Measurements from ENCODE around the gene SLX4IP. TPM values are rescaled to one million over a fixed set of nuclear protein-coding genes. Genes with fewer than 3 reads are reported as not detected.

SLX4IP gene
- total RNA-seq, 1 experiment from 2014 or later = 7.4 TPM

DNA sequence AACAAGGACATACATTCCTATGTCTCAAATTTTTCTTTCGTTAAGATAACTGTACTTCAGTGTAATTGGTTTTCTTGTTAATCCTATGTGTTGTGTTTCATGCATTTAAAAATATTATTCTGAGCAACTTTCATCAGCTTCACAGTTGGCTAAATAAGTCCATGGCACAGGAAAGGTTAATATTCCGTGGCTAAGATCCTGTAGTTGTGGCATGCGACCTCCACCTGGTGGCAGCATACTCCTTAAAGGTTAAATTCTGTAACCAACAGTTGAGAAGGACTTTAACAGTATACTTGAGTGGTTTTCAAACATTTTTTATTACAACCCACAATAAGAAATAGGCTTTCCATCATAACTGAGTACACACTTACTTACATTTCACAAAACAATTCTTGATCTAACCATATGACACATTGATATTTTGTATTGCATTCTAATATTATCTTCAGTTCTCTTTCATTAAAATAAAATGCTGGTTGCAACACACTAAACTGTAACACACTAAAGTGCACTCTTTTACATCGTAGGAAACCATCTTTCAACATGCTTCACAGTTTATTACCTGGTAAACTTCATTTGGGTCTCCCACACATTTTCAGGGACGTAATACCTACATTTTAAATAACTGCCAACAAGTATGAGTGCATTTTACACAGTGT is 118.3 kb downstream of the SLX4IP start:
- H3K4me1 Mint-ChIP-seq = peaks cover 75% of the 10 kb centered on the region
- peak overlapping the region; percentile 74; the same call in 1 of the 2 replicates for H3K27ac Mint-ChIP-seq
- POLR2A ChIA-PET = no interaction called here
- TF ChIP-seq, protein P1, sequence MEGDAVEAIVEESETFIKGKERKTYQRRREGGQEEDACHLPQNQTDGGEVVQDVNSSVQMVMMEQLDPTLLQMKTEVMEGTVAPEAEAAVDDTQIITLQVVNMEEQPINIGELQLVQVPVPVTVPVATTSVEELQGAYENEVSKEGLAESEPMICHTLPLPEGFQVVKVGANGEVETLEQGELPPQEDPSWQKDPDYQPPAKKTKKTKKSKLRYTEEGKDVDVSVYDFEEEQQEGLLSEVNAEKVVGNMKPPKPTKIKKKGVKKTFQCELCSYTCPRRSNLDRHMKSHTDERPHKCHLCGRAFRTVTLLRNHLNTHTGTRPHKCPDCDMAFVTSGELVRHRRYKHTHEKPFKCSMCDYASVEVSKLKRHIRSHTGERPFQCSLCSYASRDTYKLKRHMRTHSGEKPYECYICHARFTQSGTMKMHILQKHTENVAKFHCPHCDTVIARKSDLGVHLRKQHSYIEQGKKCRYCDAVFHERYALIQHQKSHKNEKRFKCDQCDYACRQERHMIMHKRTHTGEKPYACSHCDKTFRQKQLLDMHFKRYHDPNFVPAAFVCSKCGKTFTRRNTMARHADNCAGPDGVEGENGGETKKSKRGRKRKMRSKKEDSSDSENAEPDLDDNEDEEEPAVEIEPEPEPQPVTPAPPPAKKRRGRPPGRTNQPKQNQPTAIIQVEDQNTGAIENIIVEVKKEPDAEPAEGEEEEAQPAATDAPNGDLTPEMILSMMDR (IDR thresholded peaks at IDR 0.05) = peak; percentile 31; the same call in 1 of the 2 replicates
- TF ChIP-seq CREM (CRISPR knock-in tag; IDR thresholded peaks at IDR 0.05) = no peak
- DNase-seq (ENCODE audit: low spot score) = peak; percentile 64
- H3K9me3 Mint-ChIP-seq = no peaks in the 10 kb centered on the region
- ATAC-seq = peak; percentile 49; the same call in 1 of the 2 replicates
- CTCF ChIA-PET = interaction anchor here (0.6 to 2.3 kb wide), 18 partner anchors 28 to 652 kb away, joined by 3 to 14 read pairs (median 6); partner anchors contain the start of genes ANKEF1, JAG1, MKKS and SLX4IP
- no peak overlapping the region; the same call in 1 of the 2 replicates for H3K4me3 Mint-ChIP-seq
- H3K36me3 Mint-ChIP-seq = no peaks in the 10 kb centered on the region
- no peaks in the 10 kb centered on the region for H3K27me3 Mint-ChIP-seq (ENCODE audit: low read depth)

DNA sequence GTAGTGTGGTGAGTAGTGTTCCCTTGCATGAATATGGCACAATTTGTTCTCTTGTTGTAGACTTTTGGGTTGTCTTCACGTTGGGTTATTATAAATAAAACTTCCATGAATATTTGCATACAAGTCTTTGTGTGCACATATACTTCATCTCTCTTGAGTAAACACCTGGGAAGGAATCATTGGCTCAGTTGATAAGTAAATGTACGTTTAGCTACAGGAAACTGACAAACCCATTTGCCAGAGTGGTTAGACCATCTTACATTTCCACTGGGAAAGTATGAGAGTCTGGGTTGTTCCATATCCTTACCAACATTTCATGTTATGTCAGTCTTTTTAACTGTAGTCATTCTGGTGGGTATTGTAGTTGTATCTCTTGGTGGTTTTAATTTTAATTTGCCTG is 119.2 kb downstream of the SLX4IP start:
- Mint-ChIP-seq H3K9me3 (no peaks in the 10 kb centered on the region), H3K27me3 (ENCODE audit: low read depth) (no peaks in the 10 kb centered on the region), H3K36me3 (no peaks in the 10 kb centered on the region), H3K4me3 (no peak overlapping the region), H3K4me1 (peaks cover 78% of the 10 kb centered on the region), H3K27ac (no peak overlapping the region)
- ChIA-PET CTCF (no interaction called here), POLR2A (no interaction called here)
- no peak for TF ChIP-seq SMAD4 (CRISPR knock-in tag; IDR thresholded peaks at IDR 0.05)
- TF ChIP-seq MXD4 (CRISPR knock-in tag; IDR thresholded peaks at IDR 0.05; ENCODE audit: borderline replicate concordance) = no peak
- ATAC-seq (no peak), DNase-seq (ENCODE audit: low spot score) (no peak)

DNA sequence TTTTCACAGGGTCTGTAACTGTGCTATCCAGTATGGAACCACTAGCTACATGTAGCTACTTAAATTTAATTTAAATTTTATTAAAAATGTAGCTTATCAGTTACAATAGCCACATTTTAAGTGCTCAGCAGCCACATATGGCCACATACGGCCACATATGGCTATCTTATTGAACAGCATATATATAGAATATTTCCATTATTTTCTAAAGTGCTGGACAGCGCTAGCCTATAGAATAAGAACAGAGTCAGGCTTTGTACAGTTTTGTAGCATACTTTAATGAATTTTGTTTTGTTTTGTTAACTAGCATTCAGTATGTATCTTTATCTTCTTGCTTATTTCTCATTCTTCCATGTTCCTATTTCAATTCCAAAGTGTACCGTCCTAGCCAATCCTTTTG is 120.3 kb downstream of the SLX4IP start:
- DNase-seq (ENCODE audit: low spot score) (no peak), ATAC-seq (no peak)
- ChIA-PET CTCF (no interaction called here), POLR2A (no interaction called here)
- Mint-ChIP-seq H3K27ac (no peak overlapping the region), H3K4me3 (no peak overlapping the region), H3K36me3 (no peaks in the 10 kb centered on the region), H3K9me3 (no peaks in the 10 kb centered on the region), H3K4me1 (peaks cover 78% of the 10 kb centered on the region), H3K27me3 (ENCODE audit: low read depth) (no peaks in the 10 kb centered on the region)
- TF ChIP-seq, protein P2, sequence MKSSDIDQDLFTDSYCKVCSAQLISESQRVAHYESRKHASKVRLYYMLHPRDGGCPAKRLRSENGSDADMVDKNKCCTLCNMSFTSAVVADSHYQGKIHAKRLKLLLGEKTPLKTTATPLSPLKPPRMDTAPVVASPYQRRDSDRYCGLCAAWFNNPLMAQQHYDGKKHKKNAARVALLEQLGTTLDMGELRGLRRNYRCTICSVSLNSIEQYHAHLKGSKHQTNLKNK (CRISPR knock-in tag; IDR thresholded peaks at IDR 0.05) = no peak
- TF ChIP-seq ZNF138 (CRISPR knock-in tag; conservative IDR thresholded peaks at IDR 0.05) = no peak
- TF ChIP-seq RORB (CRISPR knock-in tag; IDR thresholded peaks at IDR 0.05) = no peak
- no peak for TF ChIP-seq MYBL2 (CRISPR knock-in tag; IDR thresholded peaks at IDR 0.05)
- TF ChIP-seq ZNF232 (CRISPR knock-in tag; IDR thresholded peaks at IDR 0.05) = no peak
- TF ChIP-seq, protein P3, sequence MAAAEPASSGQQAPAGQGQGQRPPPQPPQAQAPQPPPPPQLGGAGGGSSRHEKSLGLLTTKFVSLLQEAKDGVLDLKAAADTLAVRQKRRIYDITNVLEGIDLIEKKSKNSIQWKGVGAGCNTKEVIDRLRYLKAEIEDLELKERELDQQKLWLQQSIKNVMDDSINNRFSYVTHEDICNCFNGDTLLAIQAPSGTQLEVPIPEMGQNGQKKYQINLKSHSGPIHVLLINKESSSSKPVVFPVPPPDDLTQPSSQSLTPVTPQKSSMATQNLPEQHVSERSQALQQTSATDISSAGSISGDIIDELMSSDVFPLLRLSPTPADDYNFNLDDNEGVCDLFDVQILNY (CRISPR knock-in tag; IDR thresholded peaks at IDR 0.05) = no peak
- TF ChIP-seq FOXK1 (CRISPR knock-in tag; IDR thresholded peaks at IDR 0.05) = no peak
- TF ChIP-seq FOXP1 (CRISPR knock-in tag; IDR thresholded peaks at IDR 0.05; ENCODE audit: borderline replicate concordance) = no peak
- no peak for TF ChIP-seq SP1 (CRISPR knock-in tag; conservative IDR thresholded peaks at IDR 0.05)
- TF ChIP-seq, protein P4, sequence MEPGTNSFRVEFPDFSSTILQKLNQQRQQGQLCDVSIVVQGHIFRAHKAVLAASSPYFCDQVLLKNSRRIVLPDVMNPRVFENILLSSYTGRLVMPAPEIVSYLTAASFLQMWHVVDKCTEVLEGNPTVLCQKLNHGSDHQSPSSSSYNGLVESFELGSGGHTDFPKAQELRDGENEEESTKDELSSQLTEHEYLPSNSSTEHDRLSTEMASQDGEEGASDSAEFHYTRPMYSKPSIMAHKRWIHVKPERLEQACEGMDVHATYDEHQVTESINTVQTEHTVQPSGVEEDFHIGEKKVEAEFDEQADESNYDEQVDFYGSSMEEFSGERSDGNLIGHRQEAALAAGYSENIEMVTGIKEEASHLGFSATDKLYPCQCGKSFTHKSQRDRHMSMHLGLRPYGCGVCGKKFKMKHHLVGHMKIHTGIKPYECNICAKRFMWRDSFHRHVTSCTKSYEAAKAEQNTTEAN (CRISPR knock-in tag; IDR thresholded peaks at IDR 0.05) = no peak
- TF ChIP-seq, protein P5, sequence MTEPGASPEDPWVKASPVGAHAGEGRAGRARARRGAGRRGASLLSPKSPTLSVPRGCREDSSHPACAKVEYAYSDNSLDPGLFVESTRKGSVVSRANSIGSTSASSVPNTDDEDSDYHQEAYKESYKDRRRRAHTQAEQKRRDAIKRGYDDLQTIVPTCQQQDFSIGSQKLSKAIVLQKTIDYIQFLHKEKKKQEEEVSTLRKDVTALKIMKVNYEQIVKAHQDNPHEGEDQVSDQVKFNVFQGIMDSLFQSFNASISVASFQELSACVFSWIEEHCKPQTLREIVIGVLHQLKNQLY (CRISPR knock-in tag; IDR thresholded peaks at IDR 0.05) = no peak
- no peak for TF ChIP-seq ZNF317 (CRISPR knock-in tag; IDR thresholded peaks at IDR 0.05; ENCODE audit: borderline replicate concordance, low read depth)

All from WTC11 (cell line).